ENCODE results near the gene HAL. TPM values are rescaled to one million over a fixed set of nuclear protein-coding genes. Genes with fewer than 3 reads are reported as not detected.

The HAL gene
- total and polyA plus RNA-seq, 2 of the 13 experiments (the other 11 are each of a cell fraction or from before 2014, with no cell fraction given), result 0.89 to 37.8 TPM

GRCh38 chr12:95942524-95943329 is 53.4 kb downstream of the HAL start, which contains the start of gene CCDC38 (continued):
- TF ChIP-seq KIAA2018 (CRISPR knock-in tag; IDR thresholded peaks at IDR 0.05; ENCODE audit: borderline replicate concordance) (no peak), ZNF883 (CRISPR knock-in tag; IDR thresholded peaks at IDR 0.05; ENCODE audit: not compliant biosample characterization) (no peak), ZNF383 (CRISPR knock-in tag; IDR thresholded peaks at IDR 0.05; ENCODE audit: borderline replicate concordance) (no peak), RBFOX2 (IDR thresholded peaks at IDR 0.05; ENCODE audit: low read depth, low read length) (peak; percentile 59), ZNF281 (CRISPR knock-in tag; IDR thresholded peaks at IDR 0.05; ENCODE audit: borderline replicate concordance) (peak; percentile 50), POGZ (CRISPR knock-in tag; IDR thresholded peaks at IDR 0.05) (peak; percentile 45; the same call in 1 of the 2 replicates)
